GM12801 (cell line): ENCODE measurements around the gene RAF1.

ENCODE experiments used
- CTCF ChIP-seq: IDR thresholded peaks from one replicate; pipeline ENCODE4 v1.5.1; 2011; ENCODE audit warnings: control low read depth; ENCODE audit not compliant: insufficient read length; ENCODE audit errors: extremely low read depth

RAF1 gene

GRCh38 chr3:12560505-12561190 lies 103.3 kb downstream of the RAF1 start:
- no peak for TF ChIP-seq CTCF

- TF ChIP-seq CTCF = no peak
These were observed 104.4 kb downstream of the RAF1 start for GRCh38 chr3:12559520-12559919.

GRCh38 chr3:12558706-12559105 lies 105.2 kb downstream of the RAF1 start:
- no peak for TF ChIP-seq CTCF

- TF ChIP-seq CTCF = no peak
These were observed 106.3 kb downstream of the RAF1 start for GRCh38 chr3:12557473-12558100.

- TF ChIP-seq CTCF = no peak
These were observed 107.0 kb downstream of the RAF1 start, which contains the start of gene MKRN2 for GRCh38 chr3:12556690-12557472. TSS of gene MKRN2 (plus strand) at chr3:12557087. CDS start at chr3:12557151, 64 bp downstream.

GRCh38 chr3:12556314-12556689 lies 107.6 kb downstream of the RAF1 start:
- TF ChIP-seq CTCF = no peak

GRCh38 chr3:12553921-12554391 lies 110.0 kb downstream of the RAF1 start:
- no peak for TF ChIP-seq CTCF
